GM23338 (cell line): ENCODE measurements around the gene ETV5. TPM values are rescaled to one million over a fixed set of nuclear protein-coding genes. Genes with fewer than 3 reads are reported as not detected.

Experiments
- ATAC-seq: fragments of 200-7000 bp; cut with Tn5 transposase; 3 replicates; pipeline ENCODE4 v1.9.1; 2020
- DNase-seq: peaks from one replicate; pipeline ENCODE4 v3.0.0-alpha.2; 2015; ENCODE audit warnings: low spot score
- H2AFZ ChIP-seq: fragments of 200-600 bp; sonication (generic); 2 replicates; pipeline ENCODE4 v1.8.0; 2016; ENCODE audit warnings: antibody characterized with exemption, mild to moderate bottlenecking, moderate library complexity
- H3F3A ChIP-seq: fragments of 200-600 bp; sonication (generic); replicated peaks from 2 replicates; pipeline ENCODE4 v1.8.0; 2017; ENCODE audit warnings: antibody characterized with exemption, mixed run types, low read depth
- H3K27ac ChIP-seq: fragments of 200-600 bp; sonication (generic); 2 replicates; pipeline ENCODE4 v1.6.1; 2016; ENCODE audit warnings: low read depth
- H3K27me3 ChIP-seq: fragments of 200-600 bp; sonication (generic); 2 replicates; pipeline ENCODE4 v1.8.0; 2016; ENCODE audit warnings: mild to moderate bottlenecking, mixed run types, moderate library complexity; ENCODE audit not compliant: insufficient read depth
- H3K36me3 ChIP-seq: fragments of 200-600 bp; sonication (generic); 2 replicates; pipeline ENCODE4 v1.8.0; 2016; ENCODE audit warnings: mild to moderate bottlenecking; ENCODE audit not compliant: insufficient read depth
- H3K4me1 ChIP-seq: fragments of 200-600 bp; sonication (generic); 2 replicates; pipeline ENCODE4 v1.8.0; 2016; ENCODE audit warnings: mild to moderate bottlenecking, moderate library complexity; ENCODE audit not compliant: insufficient read depth
- H3K4me2 ChIP-seq: fragments of 200-600 bp; sonication (generic); 2 replicates; pipeline ENCODE4 v1.7.1; 2017; ENCODE audit warnings: mixed run types
- H3K4me3 ChIP-seq: fragments of 200-600 bp; sonication (generic); 2 replicates; pipeline ENCODE4 v1.6.1; 2016; ENCODE audit warnings: mixed run types
- H3K79me2 ChIP-seq: fragments of 200-600 bp; sonication (generic); replicated peaks from 2 replicates; pipeline ENCODE4 v1.8.0; 2017; ENCODE audit warnings: mild to moderate bottlenecking; ENCODE audit not compliant: insufficient read depth
- H3K9me2 ChIP-seq: fragments of 200-600 bp; sonication (generic); 2 replicates; pipeline ENCODE4 v1.8.0; 2017; ENCODE audit not compliant: insufficient read depth
- H4K20me1 ChIP-seq: fragments of 200-600 bp; sonication (generic); replicated peaks from 2 replicates; pipeline ENCODE4 v1.8.0; 2017; ENCODE audit warnings: mild to moderate bottlenecking; ENCODE audit not compliant: insufficient read depth
- H3K27ac Mint-ChIP-seq: 2 replicates; pipeline ENCODE4 v1.8.0; 2020; ENCODE audit warnings: inconsistent platforms, mild to moderate bottlenecking, moderate library complexity, mixed read lengths
- H3K27me3 Mint-ChIP-seq: 3 replicates; pipeline ENCODE4 v1.8.0; 2022; ENCODE audit warnings: low read depth, mild to moderate bottlenecking, moderate library complexity, mixed read lengths, inconsistent platforms; ENCODE audit not compliant: insufficient read depth, poor library complexity
- H3K36me3 Mint-ChIP-seq: 3 replicates; pipeline ENCODE4 v1.8.0; 2021; ENCODE audit warnings: low read depth, mild to moderate bottlenecking, inconsistent platforms, moderate library complexity, mixed read lengths
- H3K4me1 Mint-ChIP-seq: 3 replicates; pipeline ENCODE4 v1.8.0; 2020; ENCODE audit warnings: mild to moderate bottlenecking, inconsistent platforms, mixed read lengths
- H3K4me3 Mint-ChIP-seq: 3 replicates; pipeline ENCODE4 v1.8.0; 2021; ENCODE audit warnings: moderate library complexity, mild to moderate bottlenecking, inconsistent platforms, mixed read lengths
- H3K9me3 Mint-ChIP-seq: 3 replicates; pipeline ENCODE4 v1.8.0; 2020; ENCODE audit warnings: moderate library complexity, mild to moderate bottlenecking, inconsistent platforms, mixed read lengths
- CREB1 ChIP-seq: fragments of 250-450 bp; sonication (Bioruptor Pico); IDR thresholded peaks from 2 replicates; pipeline ENCODE4 v1.5.0; 2020; ENCODE audit warnings: low read depth, mild to moderate bottlenecking, moderate library complexity
- CTCF ChIP-seq, 2 experiments: fragments of 200-600 bp in 1 of 2; sonication (generic) in 1 of 2; conservative IDR thresholded peaks; 2 replicates each; pipeline versions ENCODE4 v1.5.1 to v1.6.1; 2016 to 2017; ENCODE audit warnings: antibody characterized with exemption in 2 of 2, low read depth in 2 of 2, mild to moderate bottlenecking in 2 of 2, moderate library complexity in 1 of 2
- EZH2 ChIP-seq: fragments of 200-600 bp; sonication (generic); IDR thresholded peaks from one replicate; pipeline ENCODE4 v1.8.0; 2017; ENCODE audit warnings: antibody characterized with exemption, mild to moderate bottlenecking, low read depth; ENCODE audit not compliant: unreplicated experiment
- JUNB ChIP-seq: IDR thresholded peaks from one replicate; pipeline ENCODE4 v1.6.1; 2016; ENCODE audit warnings: antibody characterized with exemption; ENCODE audit not compliant: unreplicated experiment
- NANOG ChIP-seq: IDR thresholded peaks from 2 replicates; pipeline ENCODE4 v1.6.1; 2016; ENCODE audit warnings: antibody characterized with exemption, borderline replicate concordance
- POLR2AphosphoS5 ChIP-seq: IDR thresholded peaks from 2 replicates; pipeline ENCODE4 v1.6.1; 2016; ENCODE audit warnings: antibody characterized with exemption, low read depth
- ZNF331 ChIP-seq: fragments of 250-450 bp; sonication (Bioruptor Pico); IDR thresholded peaks from 2 replicates; pipeline ENCODE4 v1.5.0; 2020; ENCODE audit warnings: low read depth, mild to moderate bottlenecking, moderate library complexity
- polyA plus RNA-seq: library from polyadenylated mRNA; unstranded; fragments of >200 nt; fragmentation: Nextera tagmentation; extraction: Ambion mirVana; gene quantifications from 2 replicates; pipeline ENCODE4 v1.2.1, GENCODE V29; 2016
- total RNA-seq: library from RNA; depleted of rRNA; stranded (reverse); fragments of >200 nt; shearing (Covaris generic); gene quantifications from 2 replicates; pipeline ENCODE4 v1.2.3, GENCODE V29; 2014
- TF ChIP-seq, protein P1 (sequence below): fragments of 250-450 bp; sonication (Bioruptor Pico); IDR thresholded peaks from 2 replicates; pipeline ENCODE4 v1.5.0; 2020; ENCODE audit warnings: mild to moderate bottlenecking, moderate library complexity
- TF ChIP-seq, protein P2 (sequence below): IDR thresholded peaks from one replicate; pipeline ENCODE4 v1.6.1; 2018; ENCODE audit warnings: antibody characterized with exemption; ENCODE audit not compliant: unreplicated experiment

Gene ETV5
- total and polyA plus RNA-seq, 2 experiments from 2014 or later: 33.5 to 57.1 TPM

GRCh38 chr3:186035277-186035676 lies 73.6 kb downstream of the ETV5 start:
- peaks cover 3% of the 10 kb centered on the region; the same call in 1 of the 3 replicates for H3K4me1 Mint-ChIP-seq
- ATAC-seq: no peak
- no peak overlapping the region for H3K4me2 ChIP-seq

DNA sequence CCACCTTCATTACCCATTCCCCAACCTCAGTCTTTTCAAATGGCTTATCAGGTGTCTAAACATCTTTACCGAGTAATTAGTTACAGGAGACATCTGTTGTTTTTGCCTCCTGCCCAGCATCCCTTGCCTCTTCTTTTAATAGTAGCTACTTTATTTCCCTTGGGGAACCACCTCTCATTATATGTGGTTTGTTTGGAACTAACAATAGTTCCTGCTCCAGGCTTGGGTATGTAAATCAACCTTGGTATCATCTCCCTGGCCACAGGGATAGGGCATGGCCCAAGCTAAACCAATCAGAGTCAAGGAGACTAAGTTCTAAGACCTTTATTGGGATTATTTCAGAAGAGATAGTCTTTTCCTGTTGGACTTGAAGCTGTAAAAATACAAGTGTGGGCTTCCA lies 76.6 kb downstream of the ETV5 start:
- Histone ChIP-seq H4K20me1 (no peaks in the 10 kb centered on the region), H3K79me2 (no peaks in the 10 kb centered on the region), H3K36me3 (no peaks in the 10 kb centered on the region; the same call in 1 of the 2 replicates), H2AFZ (no peak overlapping the region), H3K4me2 (no peak overlapping the region), H3K4me1 (no peaks in the 10 kb centered on the region), H3K4me3 (no peak overlapping the region), H3K27me3 (no peaks in the 10 kb centered on the region), H3F3A (no peaks in the 10 kb centered on the region), H3K9me2 (no peaks in the 10 kb centered on the region), H3K27ac (no peak overlapping the region)
- Mint-ChIP-seq H3K4me3 (no peak overlapping the region), H3K27ac (no peak overlapping the region), H3K4me1 (peaks cover 3% of the 10 kb centered on the region; the same call in 1 of the 3 replicates), H3K27me3 (no peaks in the 10 kb centered on the region), H3K36me3 (peaks cover 8% of the 10 kb centered on the region; the same call in 2 of the 3 replicates), H3K9me3 (peaks cover 16% of the 10 kb centered on the region)
- DNase-seq: no peak
- no peak for ATAC-seq
- TF ChIP-seq, protein P1, sequence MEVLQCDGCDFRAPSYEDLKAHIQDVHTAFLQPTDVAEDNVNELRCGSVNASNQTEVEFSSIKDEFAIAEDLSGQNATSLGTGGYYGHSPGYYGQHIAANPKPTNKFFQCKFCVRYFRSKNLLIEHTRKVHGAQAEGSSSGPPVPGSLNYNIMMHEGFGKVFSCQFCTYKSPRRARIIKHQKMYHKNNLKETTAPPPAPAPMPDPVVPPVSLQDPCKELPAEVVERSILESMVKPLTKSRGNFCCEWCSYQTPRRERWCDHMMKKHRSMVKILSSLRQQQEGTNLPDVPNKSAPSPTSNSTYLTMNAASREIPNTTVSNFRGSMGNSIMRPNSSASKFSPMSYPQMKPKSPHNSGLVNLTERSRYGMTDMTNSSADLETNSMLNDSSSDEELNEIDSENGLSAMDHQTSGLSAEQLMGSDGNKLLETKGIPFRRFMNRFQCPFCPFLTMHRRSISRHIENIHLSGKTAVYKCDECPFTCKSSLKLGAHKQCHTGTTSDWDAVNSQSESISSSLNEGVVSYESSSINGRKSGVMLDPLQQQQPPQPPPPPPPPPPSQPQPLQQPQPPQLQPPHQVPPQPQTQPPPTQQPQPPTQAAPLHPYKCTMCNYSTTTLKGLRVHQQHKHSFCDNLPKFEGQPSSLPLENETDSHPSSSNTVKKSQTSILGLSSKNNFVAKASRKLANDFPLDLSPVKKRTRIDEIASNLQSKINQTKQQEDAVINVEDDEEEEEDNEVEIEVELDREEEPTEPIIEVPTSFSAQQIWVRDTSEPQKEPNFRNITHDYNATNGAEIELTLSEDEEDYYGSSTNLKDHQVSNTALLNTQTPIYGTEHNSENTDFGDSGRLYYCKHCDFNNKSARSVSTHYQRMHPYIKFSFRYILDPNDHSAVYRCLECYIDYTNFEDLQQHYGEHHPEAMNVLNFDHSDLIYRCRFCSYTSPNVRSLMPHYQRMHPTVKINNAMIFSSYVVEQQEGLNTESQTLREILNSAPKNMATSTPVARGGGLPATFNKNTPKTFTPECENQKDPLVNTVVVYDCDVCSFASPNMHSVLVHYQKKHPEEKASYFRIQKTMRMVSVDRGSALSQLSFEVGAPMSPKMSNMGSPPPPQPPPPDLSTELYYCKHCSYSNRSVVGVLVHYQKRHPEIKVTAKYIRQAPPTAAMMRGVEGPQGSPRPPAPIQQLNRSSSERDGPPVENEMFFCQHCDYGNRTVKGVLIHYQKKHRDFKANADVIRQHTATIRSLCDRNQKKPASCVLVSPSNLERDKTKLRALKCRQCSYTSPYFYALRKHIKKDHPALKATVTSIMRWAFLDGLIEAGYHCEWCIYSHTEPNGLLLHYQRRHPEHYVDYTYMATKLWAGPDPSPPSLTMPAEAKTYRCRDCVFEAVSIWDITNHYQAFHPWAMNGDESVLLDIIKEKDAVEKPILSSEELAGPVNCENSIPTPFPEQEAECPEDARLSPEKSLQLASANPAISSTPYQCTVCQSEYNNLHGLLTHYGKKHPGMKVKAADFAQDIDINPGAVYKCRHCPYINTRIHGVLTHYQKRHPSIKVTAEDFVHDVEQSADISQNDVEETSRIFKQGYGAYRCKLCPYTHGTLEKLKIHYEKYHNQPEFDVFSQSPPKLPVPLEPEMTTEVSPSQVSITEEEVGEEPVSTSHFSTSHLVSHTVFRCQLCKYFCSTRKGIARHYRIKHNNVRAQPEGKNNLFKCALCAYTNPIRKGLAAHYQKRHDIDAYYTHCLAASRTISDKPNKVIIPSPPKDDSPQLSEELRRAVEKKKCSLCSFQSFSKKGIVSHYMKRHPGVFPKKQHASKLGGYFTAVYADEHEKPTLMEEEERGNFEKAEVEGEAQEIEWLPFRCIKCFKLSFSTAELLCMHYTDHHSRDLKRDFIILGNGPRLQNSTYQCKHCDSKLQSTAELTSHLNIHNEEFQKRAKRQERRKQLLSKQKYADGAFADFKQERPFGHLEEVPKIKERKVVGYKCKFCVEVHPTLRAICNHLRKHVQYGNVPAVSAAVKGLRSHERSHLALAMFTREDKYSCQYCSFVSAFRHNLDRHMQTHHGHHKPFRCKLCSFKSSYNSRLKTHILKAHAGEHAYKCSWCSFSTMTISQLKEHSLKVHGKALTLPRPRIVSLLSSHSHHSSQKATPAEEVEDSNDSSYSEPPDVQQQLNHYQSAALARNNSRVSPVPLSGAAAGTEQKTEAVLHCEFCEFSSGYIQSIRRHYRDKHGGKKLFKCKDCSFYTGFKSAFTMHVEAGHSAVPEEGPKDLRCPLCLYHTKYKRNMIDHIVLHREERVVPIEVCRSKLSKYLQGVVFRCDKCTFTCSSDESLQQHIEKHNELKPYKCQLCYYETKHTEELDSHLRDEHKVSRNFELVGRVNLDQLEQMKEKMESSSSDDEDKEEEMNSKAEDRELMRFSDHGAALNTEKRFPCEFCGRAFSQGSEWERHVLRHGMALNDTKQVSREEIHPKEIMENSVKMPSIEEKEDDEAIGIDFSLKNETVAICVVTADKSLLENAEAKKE (CRISPR knock-in tag): no peak
- no peak for TF ChIP-seq CREB1 (CRISPR knock-in tag)
- TF ChIP-seq POLR2AphosphoS5: no peak
- TF ChIP-seq, protein P2, sequence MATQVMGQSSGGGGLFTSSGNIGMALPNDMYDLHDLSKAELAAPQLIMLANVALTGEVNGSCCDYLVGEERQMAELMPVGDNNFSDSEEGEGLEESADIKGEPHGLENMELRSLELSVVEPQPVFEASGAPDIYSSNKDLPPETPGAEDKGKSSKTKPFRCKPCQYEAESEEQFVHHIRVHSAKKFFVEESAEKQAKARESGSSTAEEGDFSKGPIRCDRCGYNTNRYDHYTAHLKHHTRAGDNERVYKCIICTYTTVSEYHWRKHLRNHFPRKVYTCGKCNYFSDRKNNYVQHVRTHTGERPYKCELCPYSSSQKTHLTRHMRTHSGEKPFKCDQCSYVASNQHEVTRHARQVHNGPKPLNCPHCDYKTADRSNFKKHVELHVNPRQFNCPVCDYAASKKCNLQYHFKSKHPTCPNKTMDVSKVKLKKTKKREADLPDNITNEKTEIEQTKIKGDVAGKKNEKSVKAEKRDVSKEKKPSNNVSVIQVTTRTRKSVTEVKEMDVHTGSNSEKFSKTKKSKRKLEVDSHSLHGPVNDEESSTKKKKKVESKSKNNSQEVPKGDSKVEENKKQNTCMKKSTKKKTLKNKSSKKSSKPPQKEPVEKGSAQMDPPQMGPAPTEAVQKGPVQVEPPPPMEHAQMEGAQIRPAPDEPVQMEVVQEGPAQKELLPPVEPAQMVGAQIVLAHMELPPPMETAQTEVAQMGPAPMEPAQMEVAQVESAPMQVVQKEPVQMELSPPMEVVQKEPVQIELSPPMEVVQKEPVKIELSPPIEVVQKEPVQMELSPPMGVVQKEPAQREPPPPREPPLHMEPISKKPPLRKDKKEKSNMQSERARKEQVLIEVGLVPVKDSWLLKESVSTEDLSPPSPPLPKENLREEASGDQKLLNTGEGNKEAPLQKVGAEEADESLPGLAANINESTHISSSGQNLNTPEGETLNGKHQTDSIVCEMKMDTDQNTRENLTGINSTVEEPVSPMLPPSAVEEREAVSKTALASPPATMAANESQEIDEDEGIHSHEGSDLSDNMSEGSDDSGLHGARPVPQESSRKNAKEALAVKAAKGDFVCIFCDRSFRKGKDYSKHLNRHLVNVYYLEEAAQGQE: no peak
- TF ChIP-seq CTCF (conservative IDR thresholded peaks at IDR 0.05; ENCODE audit: low read depth in 2 of 2): no peak
- TF ChIP-seq NANOG: no peak
- no peak for TF ChIP-seq JUNB
- no peak for TF ChIP-seq ZNF331 (CRISPR knock-in tag)

More at GRCh38 chr3:186035277-186035676, 73.6 kb downstream of the ETV5 start:
- Histone ChIP-seq H3K4me3 (no peak overlapping the region), H3K27ac (no peak overlapping the region), H2AFZ (no peak overlapping the region), H3K36me3 (no peaks in the 10 kb centered on the region; the same call in 1 of the 2 replicates), H3F3A (no peaks in the 10 kb centered on the region), H3K27me3 (no peaks in the 10 kb centered on the region), H3K4me1 (no peaks in the 10 kb centered on the region), H4K20me1 (no peaks in the 10 kb centered on the region), H3K79me2 (no peaks in the 10 kb centered on the region), H3K9me2 (no peaks in the 10 kb centered on the region)
- DNase-seq: no peak
- Mint-ChIP-seq H3K9me3 (peaks cover 16% of the 10 kb centered on the region), H3K36me3 (peaks cover 8% of the 10 kb centered on the region; the same call in 2 of the 3 replicates), H3K27ac (no peak overlapping the region), H3K27me3 (no peaks in the 10 kb centered on the region), H3K4me3 (no peak overlapping the region)
- TF ChIP-seq NANOG (no peak), EZH2 (no peak)
